ENCODE data around the gene SAMD3.

- no peak for TF ChIP-seq GATA3 (IDR thresholded peaks at IDR 0.05; ENCODE audit: low read depth, low read length)
- TF ChIP-seq GATA2 (IDR thresholded peaks at IDR 0.05; ENCODE audit: low read depth, low read length), result no peak
Measured at GRCh38 chr6:130252527-130253237, 29.9 kb upstream of the SAMD3 start.
